Upper lobe of right lung (tissue), 1 donor: ENCODE data around the gene NUDT17. TPM values are rescaled to one million over a fixed set of nuclear protein-coding genes. Genes with fewer than 3 reads are reported as not detected.

ENCODE experiments used
- ATAC-seq: fragments of 200-7000 bp; cut with Tn5 transposase; one replicate; pipeline ENCODE4 v1.9.1; 2020; ENCODE audit warnings: mild to moderate bottlenecking, moderate library complexity
- DNase-seq: peaks from one replicate; pipeline ENCODE4 v3.0.0-alpha.2; 2020
- H3K27ac ChIP-seq: fragments of 200-600 bp; one replicate; pipeline ENCODE4 v1.8.0; 2022
- H3K27me3 ChIP-seq: fragments of 200-600 bp; one replicate; pipeline ENCODE4 v1.8.0; 2022; ENCODE audit warnings: mild to moderate bottlenecking
- H3K36me3 ChIP-seq: fragments of 200-600 bp; one replicate; pipeline ENCODE4 v1.8.0; 2022
- H3K4me1 ChIP-seq: fragments of 200-600 bp; one replicate; pipeline ENCODE4 v1.8.0; 2022
- H3K4me3 ChIP-seq: fragments of 200-600 bp; one replicate; pipeline ENCODE4 v1.8.0; 2022; ENCODE audit warnings: mild to moderate bottlenecking
- H3K9me3 ChIP-seq: fragments of 200-600 bp; one replicate; pipeline ENCODE4 v1.8.0; 2022
- CTCF ChIP-seq: fragments of 200-600 bp; IDR thresholded peaks from one replicate; pipeline ENCODE4 v1.8.0; 2022; ENCODE audit warnings: antibody characterized with exemption
- intact Hi-C: fragments of 100-400 bp; cut with DNase I; formaldehyde crosslinking; loops from one replicate; pipeline ENCODE4 v1.11.0; 2022
- total RNA-seq: library from RNA; stranded (reverse); fragmentation: NEBNext Ultra II Directional; extraction: Animal tissue kit (Norgen Biotek cat#: 25700); gene quantifications from one replicate; pipeline ENCODE4 v1.2.1, GENCODE V29; 2021
- donor health status: DM: no; HTN: yes; CAD: no; lungs with severe emphysema.

Gene NUDT17
- total RNA-seq, 1 donor from 2014 or later: 1.8 TPM

- ATAC-seq (no peak), DNase-seq (no peak)
- H3K27me3 ChIP-seq: no peaks in the 10 kb centered on the region
- peaks cover 20% of the 10 kb centered on the region for H3K4me1 ChIP-seq
- intact Hi-C loops: no loop called here
- TF ChIP-seq CTCF: no peak
- H3K4me3 ChIP-seq: no peak overlapping the region
- no peak overlapping the region for H3K27ac ChIP-seq
- no peaks in the 10 kb centered on the region for H3K36me3 ChIP-seq
- no peaks in the 10 kb centered on the region for H3K9me3 ChIP-seq
These were observed 42.2 kb downstream of the NUDT17 start for GRCh38 chr1:145887631-145888030.

GRCh38 chr1:145889722-145890121 lies 44.3 kb downstream of the NUDT17 start:
- Histone ChIP-seq H3K4me3 (no peak overlapping the region), H3K4me1 (peaks cover 28% of the 10 kb centered on the region), H3K36me3 (no peaks in the 10 kb centered on the region), H3K9me3 (no peaks in the 10 kb centered on the region), H3K27me3 (no peaks in the 10 kb centered on the region), H3K27ac (no peak overlapping the region)
- DNase-seq (no peak), ATAC-seq (no peak)
- TF ChIP-seq CTCF: no peak
- intact Hi-C loops: loop anchor here (10.0 kb wide), 1 partner anchor 125 kb away; no protein-coding TSS in a partner anchor

GRCh38 chr1:145891143-145891542 lies 45.7 kb downstream of the NUDT17 start:
- DNase-seq (no peak), ATAC-seq (peak; percentile 59)
- TF ChIP-seq CTCF: no peak
- intact Hi-C loops: loop anchor here (10.0 kb wide), 1 partner anchor 124 kb away; no protein-coding TSS in a partner anchor
- Histone ChIP-seq H3K36me3 (no peaks in the 10 kb centered on the region), H3K27ac (peak overlapping the region; percentile 92), H3K4me3 (no peak overlapping the region), H3K4me1 (peaks cover 28% of the 10 kb centered on the region), H3K27me3 (no peaks in the 10 kb centered on the region), H3K9me3 (no peaks in the 10 kb centered on the region)

- no peaks in the 10 kb centered on the region for H3K9me3 ChIP-seq
- DNase-seq: peak; percentile 95
- H3K27me3 ChIP-seq: no peaks in the 10 kb centered on the region
- peak overlapping the region; percentile 14 for H3K4me3 ChIP-seq
- intact Hi-C loops: loop anchor here (10.0 kb wide), 1 partner anchor 123 kb away; no protein-coding TSS in a partner anchor
- peaks cover 28% of the 10 kb centered on the region for H3K4me1 ChIP-seq
- ATAC-seq: peak; percentile 95
- peak; percentile 98 for TF ChIP-seq CTCF
- H3K36me3 ChIP-seq: no peaks in the 10 kb centered on the region
- peak overlapping the region; percentile 92 for H3K27ac ChIP-seq
These were observed 46.4 kb downstream of the NUDT17 start for GRCh38 chr1:145891587-145892485.

- Histone ChIP-seq H3K4me1 (peaks cover 28% of the 10 kb centered on the region), H3K9me3 (no peaks in the 10 kb centered on the region), H3K4me3 (peak overlapping the region; percentile 14), H3K36me3 (no peaks in the 10 kb centered on the region), H3K27ac (peak overlapping the region; percentile 92), H3K27me3 (no peaks in the 10 kb centered on the region)
- intact Hi-C loops: loop anchor here (10.0 kb wide), 1 partner anchor 122 kb away; no protein-coding TSS in a partner anchor
- no peak for TF ChIP-seq CTCF
- ATAC-seq: no peak
- peak; percentile 33 for DNase-seq
These were observed 47.2 kb downstream of the NUDT17 start for GRCh38 chr1:145892486-145893087.
